Measurements from ENCODE around the gene CABP2.

Gene CABP2

GRCh38 chr11:67472882-67473281 is 50.4 kb downstream of the CABP2 start:
- TF ChIP-seq, protein P1, sequence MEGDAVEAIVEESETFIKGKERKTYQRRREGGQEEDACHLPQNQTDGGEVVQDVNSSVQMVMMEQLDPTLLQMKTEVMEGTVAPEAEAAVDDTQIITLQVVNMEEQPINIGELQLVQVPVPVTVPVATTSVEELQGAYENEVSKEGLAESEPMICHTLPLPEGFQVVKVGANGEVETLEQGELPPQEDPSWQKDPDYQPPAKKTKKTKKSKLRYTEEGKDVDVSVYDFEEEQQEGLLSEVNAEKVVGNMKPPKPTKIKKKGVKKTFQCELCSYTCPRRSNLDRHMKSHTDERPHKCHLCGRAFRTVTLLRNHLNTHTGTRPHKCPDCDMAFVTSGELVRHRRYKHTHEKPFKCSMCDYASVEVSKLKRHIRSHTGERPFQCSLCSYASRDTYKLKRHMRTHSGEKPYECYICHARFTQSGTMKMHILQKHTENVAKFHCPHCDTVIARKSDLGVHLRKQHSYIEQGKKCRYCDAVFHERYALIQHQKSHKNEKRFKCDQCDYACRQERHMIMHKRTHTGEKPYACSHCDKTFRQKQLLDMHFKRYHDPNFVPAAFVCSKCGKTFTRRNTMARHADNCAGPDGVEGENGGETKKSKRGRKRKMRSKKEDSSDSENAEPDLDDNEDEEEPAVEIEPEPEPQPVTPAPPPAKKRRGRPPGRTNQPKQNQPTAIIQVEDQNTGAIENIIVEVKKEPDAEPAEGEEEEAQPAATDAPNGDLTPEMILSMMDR (IDR thresholded peaks at IDR 0.05), result no peak

DNA sequence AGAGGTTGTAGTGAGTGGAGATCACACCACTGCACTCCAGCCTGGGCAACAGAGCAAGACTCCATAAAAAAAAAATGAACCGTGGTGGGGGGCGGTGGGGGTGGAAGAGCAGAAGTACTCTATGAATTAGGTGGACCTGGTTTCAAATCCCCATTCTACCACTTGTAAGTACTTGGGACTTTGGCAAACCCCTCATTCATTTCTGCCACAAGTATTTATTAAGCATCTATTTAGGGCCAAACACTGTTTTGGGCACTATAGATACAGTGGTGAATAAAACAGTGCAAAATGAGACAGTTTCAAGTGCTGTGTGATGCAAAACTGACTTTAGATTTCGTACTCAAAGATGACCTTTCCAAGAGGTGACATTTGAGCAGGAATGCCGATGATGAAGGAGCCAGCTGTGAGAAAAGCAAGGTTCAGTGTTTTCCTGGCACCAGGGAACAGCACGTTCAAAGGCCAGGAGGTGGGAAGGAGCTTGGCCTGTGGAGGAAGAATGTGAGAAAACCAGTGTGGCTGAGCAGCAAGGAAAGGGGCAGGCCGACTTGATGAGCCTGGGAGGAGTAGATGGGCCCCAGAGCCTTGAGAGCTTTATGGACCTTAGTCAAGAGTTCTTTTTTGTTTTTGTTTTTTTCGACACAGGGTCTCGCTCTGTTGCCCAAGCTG is 52.8 kb downstream of the CABP2 start:
- TF ChIP-seq, protein P1 (IDR thresholded peaks at IDR 0.05), result no peak

GRCh38 chr11:67469508-67469811 is 53.8 kb downstream of the CABP2 start:
- TF ChIP-seq, protein P1 (IDR thresholded peaks at IDR 0.05), result no peak; the same call in 1 of the 2 replicates

Measured in LNCAP (cell line).